Measurements from ENCODE around the gene P4HB.

The P4HB gene

GRCh38 chr17:81807839-81808238 lies 52.5 kb downstream of the P4HB start:
- DNase-seq: no peak

DNA sequence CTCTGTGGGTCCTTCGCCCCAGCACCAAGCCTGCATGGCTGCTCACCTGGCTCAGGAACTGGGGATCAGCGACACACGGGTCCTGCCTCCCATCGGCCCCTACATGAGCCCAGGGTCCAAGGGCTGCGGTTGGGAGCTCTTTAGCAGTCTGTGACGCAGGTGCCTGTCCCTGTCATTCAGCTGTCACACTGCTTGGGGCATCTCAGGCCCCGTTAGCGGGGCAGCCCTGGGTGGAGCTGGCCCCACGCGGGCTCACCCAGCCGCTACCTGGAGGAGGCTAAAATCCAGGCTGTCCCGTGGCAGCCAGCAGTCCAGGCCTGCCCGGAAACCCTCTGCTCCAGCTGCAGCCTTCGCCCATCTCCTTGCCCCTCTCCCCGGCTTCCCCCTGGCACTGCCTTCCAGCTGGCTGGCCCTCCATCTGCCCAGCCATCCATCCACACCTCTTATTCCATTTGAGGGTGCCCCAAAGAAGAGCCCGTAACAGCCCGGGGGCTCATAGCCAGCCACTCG lies 53.1 kb downstream of the P4HB start:
- DNase-seq: no peak

DNA sequence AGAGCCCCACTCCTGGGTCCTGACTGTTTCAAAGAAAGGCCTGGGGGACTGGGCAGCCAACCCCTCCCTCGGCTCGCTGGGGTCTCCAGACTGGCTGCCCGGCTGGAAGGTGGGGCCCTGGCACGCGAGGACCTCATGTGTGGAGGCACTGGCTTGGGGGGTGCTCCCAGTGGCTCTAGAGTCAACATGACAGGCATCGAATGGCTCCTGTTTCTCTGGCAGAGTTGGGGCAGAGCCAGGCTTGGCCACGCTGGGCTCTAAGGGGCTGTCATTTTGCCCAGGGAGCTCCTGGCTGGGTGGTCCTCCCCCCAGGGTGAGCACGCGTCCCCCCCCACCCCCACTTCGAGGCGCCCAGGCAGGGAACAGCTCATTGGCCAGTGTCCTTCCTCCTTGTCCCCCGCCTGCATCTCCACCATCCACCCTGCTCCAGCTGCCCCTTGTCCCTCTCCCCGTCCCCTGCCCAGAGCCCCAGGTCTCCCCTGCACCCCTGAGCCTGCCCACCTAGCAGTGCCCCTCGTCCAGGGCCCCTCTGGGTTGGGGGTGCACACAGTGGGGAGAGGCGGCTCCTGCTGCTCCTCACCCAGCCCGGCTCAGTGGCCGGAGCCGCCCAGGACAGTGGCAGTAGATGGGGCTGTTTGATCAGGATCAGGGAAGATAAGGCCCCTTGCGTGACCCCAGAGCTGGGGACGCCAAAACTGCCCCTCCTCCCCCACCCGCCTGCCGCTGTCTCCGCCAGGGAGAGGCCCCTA lies 53.7 kb downstream of the P4HB start:
- no peak for DNase-seq

- DNase-seq: no peak
Observed at GRCh38 chr17:81805707-81806460, 54.5 kb downstream of the P4HB start.

- no peak for DNase-seq
Observed at GRCh38 chr17:81804559-81805399, 55.6 kb downstream of the P4HB start.

DNA sequence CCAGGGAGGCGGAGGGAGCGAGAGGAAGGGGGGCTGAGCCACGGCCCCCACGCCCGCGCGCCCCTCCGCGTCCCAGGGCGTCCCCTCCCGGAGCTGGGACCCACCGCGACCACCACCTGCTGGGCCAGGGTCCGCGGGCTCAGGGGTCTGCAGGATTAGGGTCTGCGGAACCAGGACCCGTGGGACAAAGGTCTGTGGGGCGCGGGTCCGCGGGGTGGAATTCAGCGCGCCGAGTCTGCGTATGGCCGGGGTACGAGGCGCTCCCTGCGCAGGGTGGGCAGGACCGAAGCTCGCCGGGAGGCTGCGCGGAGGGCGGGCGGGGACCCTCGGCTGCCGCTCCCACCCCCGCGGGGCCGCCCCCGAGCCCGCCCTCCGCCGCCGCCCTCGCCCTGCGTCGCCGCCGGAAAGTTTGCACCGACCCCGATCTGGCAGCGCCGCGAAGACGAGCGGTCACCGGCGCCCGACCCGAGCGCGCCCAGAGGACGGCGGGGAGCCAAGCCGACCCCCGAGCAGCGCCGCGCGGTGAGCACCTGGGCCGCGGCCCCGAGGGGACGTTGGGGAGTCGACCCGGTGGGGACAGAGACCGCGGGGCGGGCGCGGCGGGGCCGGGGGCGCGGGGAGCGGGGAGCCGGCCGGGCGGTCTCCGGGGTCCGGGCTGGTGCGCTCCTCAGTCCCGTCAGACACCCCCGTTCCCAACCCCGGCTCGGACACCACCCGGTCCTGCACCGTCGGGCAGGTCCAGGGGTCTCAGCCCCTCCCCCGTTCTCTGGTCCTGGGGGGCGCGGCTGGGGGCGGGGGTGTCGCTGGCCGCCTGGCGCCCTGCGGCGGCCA lies 56.4 kb downstream of the P4HB start, which contains the start of gene GCGR:
GCGR (plus strand) TSS at position 423 of the 831 bp plus-strand sequence. CDS start 4,869 bp downstream, outside the sequence.
- no peak for DNase-seq

DNA sequence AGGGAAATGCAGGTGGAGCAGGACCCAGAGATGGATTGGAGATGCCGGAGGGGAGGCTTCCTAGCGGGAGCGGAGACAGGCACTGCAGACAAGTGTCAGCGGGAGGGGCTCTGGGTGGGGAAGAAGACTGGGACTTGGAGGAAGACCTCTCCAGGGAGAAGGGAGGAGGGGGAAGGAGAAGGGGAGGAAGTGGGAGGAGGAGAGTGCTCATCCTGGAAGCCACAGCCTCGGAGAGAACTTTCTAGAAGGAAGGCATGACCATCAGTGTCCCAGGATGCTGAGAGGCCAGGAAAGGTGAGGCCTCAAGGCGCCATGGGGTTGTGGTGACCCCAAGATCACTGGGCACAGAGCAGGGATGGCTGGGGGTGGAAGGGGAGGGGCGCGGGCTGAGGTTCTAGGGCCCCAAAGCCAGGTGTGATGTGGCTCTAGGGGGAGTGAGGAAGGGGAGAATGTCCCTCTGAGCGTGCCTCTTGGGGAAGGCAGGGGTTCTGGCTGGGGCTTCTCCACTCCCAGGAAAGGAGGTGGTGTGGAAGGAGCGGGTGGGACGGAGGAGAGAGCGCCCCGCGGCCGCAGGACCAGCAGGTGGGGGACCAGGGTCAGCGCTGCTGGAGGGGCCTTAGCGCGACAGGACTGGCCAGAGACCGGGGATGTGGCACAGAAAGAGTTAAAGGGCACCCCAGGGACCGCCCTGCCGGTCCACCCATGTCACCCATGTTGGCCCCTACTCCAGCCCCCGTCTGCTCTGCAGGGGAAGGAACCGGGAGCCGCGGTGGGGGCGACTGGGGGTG lies 57.3 kb downstream of the P4HB start:
- no peak for DNase-seq

- DNase-seq: no peak
Observed at GRCh38 chr17:81802048-81802758, 58.1 kb downstream of the P4HB start.

GRCh38 chr17:81801327-81801726 lies 59.0 kb downstream of the P4HB start:
- DNase-seq: no peak

DNA sequence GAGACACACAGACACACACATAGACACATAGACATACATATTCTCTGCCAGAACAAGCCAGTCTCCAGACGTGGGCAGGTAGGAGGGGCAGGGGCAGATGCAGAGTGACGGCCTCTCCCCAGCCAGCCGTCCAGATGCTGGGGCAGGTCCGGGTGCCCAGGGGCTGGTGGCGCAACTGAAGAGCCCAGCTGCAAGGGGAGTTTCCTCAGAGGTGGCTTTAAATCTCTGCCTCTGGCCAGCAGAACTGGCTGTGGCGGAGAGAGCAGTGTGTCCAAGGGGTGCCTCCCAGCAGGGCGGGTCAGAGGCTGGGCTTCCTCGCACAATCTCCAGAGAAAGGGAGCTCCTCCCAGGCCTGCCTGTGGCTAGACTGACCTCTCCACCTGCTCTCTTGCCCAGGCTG lies 65.8 kb downstream of the P4HB start:
- no peak for DNase-seq

- no peak for DNase-seq
Observed at GRCh38 chr17:81794074-81794476, 66.3 kb downstream of the P4HB start.
